ENCODE data around the gene ZKSCAN7.

DNA sequence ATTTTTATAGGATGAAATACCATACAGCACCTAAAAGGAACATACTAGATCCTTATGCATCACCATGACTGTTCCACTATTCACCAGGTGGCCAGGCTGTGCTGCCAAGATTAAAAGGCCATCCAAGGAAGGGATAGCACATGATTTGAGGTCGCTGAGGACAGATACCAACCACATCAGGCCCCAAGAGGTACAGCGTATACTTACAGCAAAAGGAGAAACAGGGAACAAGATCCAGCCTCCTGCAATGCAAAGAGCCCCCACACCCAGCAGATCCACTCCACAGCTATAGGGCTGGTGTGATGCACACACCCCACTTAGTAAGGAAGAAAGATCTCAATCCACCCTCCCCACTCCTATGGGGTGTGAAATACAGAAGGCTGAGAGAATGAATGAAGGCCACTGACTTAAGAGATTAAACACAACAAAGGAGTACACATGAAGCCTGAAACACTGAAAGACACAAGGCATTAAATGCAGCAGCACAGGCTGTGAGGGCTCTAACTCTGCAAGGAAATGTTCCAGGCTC, 45.5 kb upstream of the ZKSCAN7 start:
- no peak for TF ChIP-seq POLR2AphosphoS5 (IDR thresholded peaks at IDR 0.05; ENCODE audit: low read depth, low read length)
- no peak for TF ChIP-seq SIN3A (IDR thresholded peaks at IDR 0.05; ENCODE audit: borderline replicate concordance, insufficient read depth, low read length)
- TF ChIP-seq TAF1 (IDR thresholded peaks at IDR 0.05; ENCODE audit: borderline replicate concordance, insufficient read depth, low read length): no peak
- TF ChIP-seq, protein P1, sequence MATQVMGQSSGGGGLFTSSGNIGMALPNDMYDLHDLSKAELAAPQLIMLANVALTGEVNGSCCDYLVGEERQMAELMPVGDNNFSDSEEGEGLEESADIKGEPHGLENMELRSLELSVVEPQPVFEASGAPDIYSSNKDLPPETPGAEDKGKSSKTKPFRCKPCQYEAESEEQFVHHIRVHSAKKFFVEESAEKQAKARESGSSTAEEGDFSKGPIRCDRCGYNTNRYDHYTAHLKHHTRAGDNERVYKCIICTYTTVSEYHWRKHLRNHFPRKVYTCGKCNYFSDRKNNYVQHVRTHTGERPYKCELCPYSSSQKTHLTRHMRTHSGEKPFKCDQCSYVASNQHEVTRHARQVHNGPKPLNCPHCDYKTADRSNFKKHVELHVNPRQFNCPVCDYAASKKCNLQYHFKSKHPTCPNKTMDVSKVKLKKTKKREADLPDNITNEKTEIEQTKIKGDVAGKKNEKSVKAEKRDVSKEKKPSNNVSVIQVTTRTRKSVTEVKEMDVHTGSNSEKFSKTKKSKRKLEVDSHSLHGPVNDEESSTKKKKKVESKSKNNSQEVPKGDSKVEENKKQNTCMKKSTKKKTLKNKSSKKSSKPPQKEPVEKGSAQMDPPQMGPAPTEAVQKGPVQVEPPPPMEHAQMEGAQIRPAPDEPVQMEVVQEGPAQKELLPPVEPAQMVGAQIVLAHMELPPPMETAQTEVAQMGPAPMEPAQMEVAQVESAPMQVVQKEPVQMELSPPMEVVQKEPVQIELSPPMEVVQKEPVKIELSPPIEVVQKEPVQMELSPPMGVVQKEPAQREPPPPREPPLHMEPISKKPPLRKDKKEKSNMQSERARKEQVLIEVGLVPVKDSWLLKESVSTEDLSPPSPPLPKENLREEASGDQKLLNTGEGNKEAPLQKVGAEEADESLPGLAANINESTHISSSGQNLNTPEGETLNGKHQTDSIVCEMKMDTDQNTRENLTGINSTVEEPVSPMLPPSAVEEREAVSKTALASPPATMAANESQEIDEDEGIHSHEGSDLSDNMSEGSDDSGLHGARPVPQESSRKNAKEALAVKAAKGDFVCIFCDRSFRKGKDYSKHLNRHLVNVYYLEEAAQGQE (IDR thresholded peaks at IDR 0.05; ENCODE audit: insufficient read depth in 1 of 2, low read depth in 2 of 2, low read length in 2 of 2): no peak
- TF ChIP-seq FOXP2 (optimal IDR thresholded peaks at IDR 0.05; ENCODE audit: borderline replicate concordance, extremely low read depth, extremely low read length, insufficient read depth): no peak
